NB4 (cell line): ENCODE data around the gene FAM76A.

Experiments
- DNase-seq: peaks from one replicate; pipeline ENCODE4 v3.0.0; 2010; ENCODE audit warnings: low read depth
- H3K4me3 ChIP-seq: one replicate; pipeline ENCODE4 v1.5.1; 2011; ENCODE audit warnings: mild to moderate bottlenecking, low read depth, low read length, moderate library complexity
- CTCF ChIP-seq: IDR thresholded peaks from one replicate; pipeline ENCODE4 v1.5.1; 2012; ENCODE audit warnings: low read depth, low read length
- MYC ChIP-seq: IDR thresholded peaks from 2 replicates; pipeline ENCODE4 v1.6.1; 2011; ENCODE audit warnings: low read depth, low read length
- POLR2A ChIP-seq: IDR thresholded peaks from 2 replicates; pipeline ENCODE4 v1.6.1; 2011; ENCODE audit warnings: mild to moderate bottlenecking; ENCODE audit not compliant: insufficient read length; ENCODE audit errors: extremely low read depth
- TF ChIP-seq, protein P1 (sequence below): IDR thresholded peaks from 2 replicates; pipeline ENCODE4 v1.6.1; 2011; ENCODE audit warnings: low read depth, low read length

Gene FAM76A

GRCh38 chr1:27760426-27760825 lies 34.7 kb downstream of the FAM76A start:
- DNase-seq: no peak
- no peak overlapping the region for H3K4me3 ChIP-seq
- TF ChIP-seq, protein P1, sequence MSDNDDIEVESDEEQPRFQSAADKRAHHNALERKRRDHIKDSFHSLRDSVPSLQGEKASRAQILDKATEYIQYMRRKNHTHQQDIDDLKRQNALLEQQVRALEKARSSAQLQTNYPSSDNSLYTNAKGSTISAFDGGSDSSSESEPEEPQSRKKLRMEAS: no peak
- TF ChIP-seq CTCF (no peak), MYC (no peak), POLR2A (no peak)

DNA sequence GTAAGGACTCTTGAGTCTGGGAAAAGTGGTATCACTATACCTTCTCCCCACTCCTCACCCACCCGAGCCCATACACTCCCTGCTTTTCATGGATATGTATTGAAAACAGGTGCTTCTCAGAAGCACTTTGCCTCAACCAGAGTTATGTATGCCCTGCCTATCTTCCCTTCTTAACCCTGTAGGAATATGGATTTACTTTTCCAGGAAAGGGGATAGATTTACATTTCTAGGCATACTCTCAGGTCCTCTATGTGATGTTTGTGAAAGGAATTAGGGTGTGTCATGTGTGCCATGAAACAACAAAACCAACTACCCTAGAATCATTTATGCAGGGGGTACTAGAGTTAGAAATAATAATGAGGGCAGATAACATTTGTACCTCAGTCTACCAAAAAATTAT lies 36.3 kb downstream of the FAM76A start:
- H3K4me3 ChIP-seq: no peak overlapping the region
- DNase-seq: no peak
- TF ChIP-seq CTCF: no peak
- TF ChIP-seq, protein P1: no peak
- no peak for TF ChIP-seq POLR2A
- TF ChIP-seq MYC: no peak

DNA sequence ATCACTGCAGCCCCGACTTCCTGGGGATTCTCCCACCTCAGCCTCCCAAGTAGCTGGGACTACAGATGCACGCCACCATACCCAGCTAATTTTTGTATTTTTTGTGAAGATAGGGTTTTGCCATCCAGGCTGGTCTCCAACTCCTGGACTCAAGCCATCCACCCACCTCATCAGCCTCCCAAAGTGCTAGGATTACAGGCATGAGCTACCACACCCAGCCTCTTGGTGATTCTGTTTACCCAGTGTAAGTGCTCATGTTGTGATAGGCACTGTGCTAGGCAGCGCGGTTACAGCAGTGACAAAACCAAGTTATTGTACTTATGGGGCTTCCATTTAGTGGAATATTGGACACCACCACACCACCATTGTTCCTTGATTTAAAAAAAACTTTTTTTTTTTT lies 37.6 kb downstream of the FAM76A start:
- DNase-seq: no peak
- H3K4me3 ChIP-seq: no peak overlapping the region
- TF ChIP-seq MYC (no peak), POLR2A (no peak), CTCF (no peak)
- TF ChIP-seq, protein P1: no peak

- no peak overlapping the region for H3K4me3 ChIP-seq
- TF ChIP-seq MYC (no peak), POLR2A (no peak), CTCF (no peak)
- TF ChIP-seq, protein P1: no peak
- DNase-seq: no peak
Observed at GRCh38 chr1:27770293-27770830, 44.6 kb downstream of the FAM76A start.

DNA sequence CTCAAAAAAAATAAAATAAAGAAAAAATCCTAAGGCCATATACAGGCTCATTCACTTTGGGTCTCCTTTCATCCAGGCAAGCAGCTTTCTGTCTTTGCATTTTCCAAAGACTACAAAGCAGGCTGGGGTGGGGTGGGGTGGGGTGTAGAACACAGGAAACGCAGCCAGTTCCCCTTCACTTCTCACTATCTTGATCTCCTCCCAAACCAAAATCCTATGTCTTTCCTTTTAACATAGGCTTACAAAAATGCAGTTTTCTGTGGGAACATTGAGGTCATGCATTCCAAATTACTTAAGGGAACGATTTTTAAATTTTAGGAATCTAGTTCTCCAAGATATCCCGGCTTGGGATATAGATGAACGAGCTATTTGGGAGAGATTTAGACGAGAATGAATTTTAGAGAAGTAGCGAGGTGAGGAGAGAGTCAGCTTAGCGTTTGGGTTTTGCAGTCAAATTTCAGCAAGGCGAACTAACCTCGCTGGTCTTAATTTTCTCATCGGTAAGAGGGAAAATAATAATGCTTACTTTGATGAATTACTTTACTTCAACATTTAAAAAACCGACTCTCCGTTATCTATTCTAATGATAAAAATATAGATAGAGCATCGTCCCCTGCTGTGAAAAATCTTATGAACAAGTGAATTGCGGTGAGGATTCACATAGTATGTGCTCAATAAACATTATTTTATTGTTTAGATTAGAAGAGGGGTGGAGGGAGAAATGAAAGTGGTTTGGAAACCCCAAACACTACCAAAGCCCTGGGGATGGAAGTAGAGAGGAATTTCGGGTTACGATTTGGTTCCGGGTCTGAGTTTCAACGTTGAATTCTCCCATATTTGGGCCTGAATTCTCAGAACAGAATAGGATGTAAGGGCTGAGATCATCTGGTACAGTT lies 46.5 kb downstream of the FAM76A start:
- peak overlapping the region; percentile 91 for H3K4me3 ChIP-seq
- DNase-seq: peak; percentile 7
- TF ChIP-seq CTCF (no peak), MYC (no peak), POLR2A (no peak)
- TF ChIP-seq, protein P1: no peak
